Fibroblast of villous mesenchyme (primary cell): ENCODE measurements around the gene RPL12. TPM values are rescaled to one million over a fixed set of nuclear protein-coding genes. Genes with fewer than 3 reads are reported as not detected.

Experiments used
- DNase-seq: peaks from one replicate; pipeline ENCODE4 v3.0.0-alpha.2; 2010; ENCODE audit warnings: low read depth
- H3K4me3 ChIP-seq: 2 replicates; pipeline ENCODE4 v1.5.1; 2011; ENCODE audit warnings: low read depth, mild to moderate bottlenecking, low read length
- total RNA-seq: library from RNA; depleted of rRNA; stranded (reverse); fragments of >200 nt; gene quantifications from 2 replicates; pipeline ENCODE4 v1.2.3, GENCODE V29; 2012
- TF ChIP-seq, protein P1 (sequence below): IDR thresholded peaks from 2 replicates; pipeline ENCODE4 v1.5.1; 2012; ENCODE audit warnings: low read depth, mild to moderate bottlenecking, low read length; ENCODE audit not compliant: insufficient read depth

RPL12 gene
- total RNA-seq, 1 donor: 844 TPM

GRCh38 chr9:127457191-127457878 is 6.1 kb upstream of the RPL12 start:
- no peak for DNase-seq
- no peak overlapping the region for H3K4me3 ChIP-seq
- TF ChIP-seq, protein P1, sequence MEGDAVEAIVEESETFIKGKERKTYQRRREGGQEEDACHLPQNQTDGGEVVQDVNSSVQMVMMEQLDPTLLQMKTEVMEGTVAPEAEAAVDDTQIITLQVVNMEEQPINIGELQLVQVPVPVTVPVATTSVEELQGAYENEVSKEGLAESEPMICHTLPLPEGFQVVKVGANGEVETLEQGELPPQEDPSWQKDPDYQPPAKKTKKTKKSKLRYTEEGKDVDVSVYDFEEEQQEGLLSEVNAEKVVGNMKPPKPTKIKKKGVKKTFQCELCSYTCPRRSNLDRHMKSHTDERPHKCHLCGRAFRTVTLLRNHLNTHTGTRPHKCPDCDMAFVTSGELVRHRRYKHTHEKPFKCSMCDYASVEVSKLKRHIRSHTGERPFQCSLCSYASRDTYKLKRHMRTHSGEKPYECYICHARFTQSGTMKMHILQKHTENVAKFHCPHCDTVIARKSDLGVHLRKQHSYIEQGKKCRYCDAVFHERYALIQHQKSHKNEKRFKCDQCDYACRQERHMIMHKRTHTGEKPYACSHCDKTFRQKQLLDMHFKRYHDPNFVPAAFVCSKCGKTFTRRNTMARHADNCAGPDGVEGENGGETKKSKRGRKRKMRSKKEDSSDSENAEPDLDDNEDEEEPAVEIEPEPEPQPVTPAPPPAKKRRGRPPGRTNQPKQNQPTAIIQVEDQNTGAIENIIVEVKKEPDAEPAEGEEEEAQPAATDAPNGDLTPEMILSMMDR: no peak

DNA sequence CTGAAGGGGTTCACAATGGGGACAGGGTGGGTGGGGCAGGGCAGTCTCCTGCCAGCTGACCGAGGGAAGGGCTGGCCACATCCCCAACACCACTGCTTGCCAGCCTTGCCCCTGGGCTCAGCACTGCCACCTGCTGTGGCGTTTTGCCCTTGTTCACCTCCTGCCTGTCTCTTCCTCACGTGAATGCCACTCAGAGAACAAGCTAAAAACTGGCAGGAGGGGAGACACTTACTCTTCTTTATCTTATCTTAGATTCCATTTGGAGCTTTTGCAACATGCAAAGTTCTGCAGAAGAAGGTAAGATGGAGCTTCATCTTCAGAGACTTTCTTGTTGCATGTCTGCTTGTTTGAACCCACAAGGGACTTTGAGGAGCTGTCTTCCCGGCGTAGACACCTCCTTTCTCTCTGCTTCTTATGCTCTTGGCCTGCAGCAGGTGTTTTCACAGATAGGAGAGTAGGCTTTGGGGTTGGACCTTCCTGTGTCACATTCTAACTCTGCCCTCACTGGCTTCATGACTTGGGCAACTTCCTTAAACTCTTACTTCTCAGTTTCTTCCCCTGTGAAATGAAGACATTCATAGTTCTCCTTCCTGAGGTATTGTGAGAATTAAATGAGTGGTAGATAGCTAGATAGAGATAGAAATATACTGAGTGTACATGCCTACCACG is 4.3 kb upstream of the RPL12 start:
- TF ChIP-seq, protein P1: peak; percentile 13
- no peak for DNase-seq
- H3K4me3 ChIP-seq: no peak overlapping the region

DNA sequence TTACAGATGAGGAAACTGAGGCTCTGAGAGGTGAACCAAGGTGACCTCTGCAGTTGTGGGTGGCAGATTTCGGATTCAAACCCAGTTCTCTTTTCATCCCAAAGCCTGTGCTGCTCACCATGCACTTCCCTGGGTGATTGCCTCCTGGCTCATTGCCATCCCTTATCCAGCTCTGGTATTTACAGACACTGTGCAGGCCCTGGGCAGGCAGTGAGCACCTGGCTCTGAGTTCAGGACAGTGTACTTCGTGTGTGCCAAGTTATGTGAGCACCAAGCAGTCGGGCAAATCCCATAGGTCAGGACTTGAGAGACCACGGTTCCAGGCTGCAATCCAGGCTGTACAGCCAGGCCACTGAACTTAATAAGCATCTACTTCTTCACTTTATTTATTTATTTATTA is 1.5 kb upstream of the RPL12 start:
- TF ChIP-seq, protein P1: no peak
- no peak overlapping the region for H3K4me3 ChIP-seq
- DNase-seq: peak; percentile 67

DNA sequence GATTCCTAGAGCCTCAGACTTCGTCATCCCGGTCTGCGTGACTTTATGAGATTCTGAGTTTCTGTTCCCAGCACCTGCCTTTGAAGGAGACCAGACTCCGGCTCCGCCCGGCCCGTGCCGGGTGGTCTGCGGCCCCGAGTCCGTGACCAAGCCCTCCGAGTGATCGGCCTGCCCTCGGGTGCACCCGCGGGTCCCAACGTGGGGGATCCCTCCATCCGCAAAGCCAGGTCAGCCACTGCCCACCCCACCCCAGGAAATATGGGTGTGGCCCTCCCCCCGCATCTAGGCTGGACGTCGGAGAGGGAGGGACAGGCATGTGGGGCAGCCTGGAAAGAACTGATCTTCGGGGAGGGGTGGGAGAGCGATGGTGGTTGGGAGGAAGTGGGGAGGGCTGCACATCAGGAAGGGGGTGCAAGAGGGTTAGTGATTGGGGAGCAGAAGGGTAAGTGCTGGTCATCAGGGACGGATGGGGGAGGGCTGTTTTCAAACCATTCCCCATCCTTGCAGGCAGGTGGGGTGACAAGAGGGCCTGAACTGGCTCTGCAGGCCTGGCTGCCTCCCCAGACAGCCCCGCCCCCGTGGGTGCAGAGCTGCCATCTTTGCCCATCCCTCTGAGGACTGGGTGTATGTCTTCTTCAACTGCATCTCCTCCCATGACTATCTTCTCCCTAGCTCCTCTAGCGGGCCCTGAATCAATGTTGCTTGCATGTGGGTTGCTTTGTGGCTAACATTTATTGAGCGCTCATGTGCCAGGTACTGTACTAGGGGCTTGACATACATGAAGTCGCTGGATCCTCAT is 851 bp upstream of the RPL12 start:
- H3K4me3 ChIP-seq: peak overlapping the region; percentile 88
- peak; percentile 72 for DNase-seq
- TF ChIP-seq, protein P1: no peak

GRCh38 chr9:127451608-127451857 is 327 bp upstream of the RPL12 start:
- H3K4me3 ChIP-seq: peak overlapping the region; percentile 88
- DNase-seq: no peak
- TF ChIP-seq, protein P1: no peak

- DNase-seq: peak; percentile 86
- peak overlapping the region; percentile 88 for H3K4me3 ChIP-seq
- TF ChIP-seq, protein P1: no peak
Observed at GRCh38 chr9:127450243-127450760, 904 bp downstream of the RPL12 start.
